AG04450 (cell line): ENCODE measurements around the gene TGFBR2. TPM values are rescaled to one million over a fixed set of nuclear protein-coding genes. Genes with fewer than 3 reads are reported as not detected.

Source experiments
- CTCF ChIA-PET: fragments of 300-600, 350-600 bp; formaldehyde crosslinking; extraction: SDS; loops from one replicate; lab custom pipeline; 2022; ENCODE audit warnings: antibody characterized with exemption, inconsistent platforms; lab: Charles Lee
- POLR2A ChIA-PET: fragments of 350-600 bp; formaldehyde crosslinking; extraction: SDS; loops from one replicate; lab custom pipeline; 2021; ENCODE audit warnings: antibody characterized with exemption, inconsistent platforms; lab: Yijun Ruan, JAX
- DNase-seq: peaks from one replicate; pipeline ENCODE4 v3.0.0-alpha.2; 2011; ENCODE audit warnings: low read depth, low spot score
- H3K27ac ChIP-seq: one replicate; pipeline ENCODE4 v1.5.1; 2012; ENCODE audit warnings: low read depth, low read length, control low read depth
- H3K27me3 ChIP-seq: one replicate; pipeline ENCODE4 v1.6.0; 2012; ENCODE audit warnings: low read length; ENCODE audit not compliant: control insufficient read depth, insufficient read depth
- H3K4me3 ChIP-seq: 2 replicates; pipeline ENCODE4 v1.5.1; 2011; ENCODE audit warnings: mild to moderate bottlenecking, low read depth, low read length, control low read depth
- H3K9me3 ChIP-seq: 2 replicates; pipeline ENCODE4 v1.5.1; 2012; ENCODE audit warnings: low read length; ENCODE audit not compliant: control insufficient read depth, insufficient read depth
- CTCF ChIP-seq: IDR thresholded peaks from 2 replicates; pipeline ENCODE4 v1.5.1; 2011; ENCODE audit warnings: low read depth, low read length, control low read depth, inconsistent platforms
- polyA plus RNA-seq: library from polyadenylated mRNA; depleted of rRNA; stranded (reverse); fragments of >200 nt; gene quantifications from 2 replicates; pipeline ENCODE4 v1.2.3, GENCODE V29; 2011

TGFBR2 gene
- polyA plus RNA-seq, 1 experiment: 158 TPM

GRCh38 chr3:30694148-30694547 lies 87.7 kb downstream of the TGFBR2 start:
- Histone ChIP-seq H3K27me3 (no peaks in the 10 kb centered on the region), H3K9me3 (no peaks in the 10 kb centered on the region), H3K27ac (no peak overlapping the region), H3K4me3 (no peak overlapping the region)
- no peak for DNase-seq
- ChIA-PET CTCF (interaction anchor here (0.6 to 7.1 kb wide), 37 partner anchors 9 to 875 kb away, joined by 3 to 100 read pairs (median 5); no protein-coding TSS in a partner anchor), POLR2A (interaction anchor here (0.8 kb wide), 1 partner anchor 88 kb away, joined by 3 read pairs; the partner anchor contains the start of gene TGFBR2)
- TF ChIP-seq CTCF: no peak

GRCh38 chr3:30694668-30695067 lies 88.3 kb downstream of the TGFBR2 start:
- TF ChIP-seq CTCF: no peak
- no peaks in the 10 kb centered on the region for H3K27me3 ChIP-seq
- DNase-seq: no peak
- no peak overlapping the region for H3K27ac ChIP-seq
- no peaks in the 10 kb centered on the region for H3K9me3 ChIP-seq
- no peak overlapping the region for H3K4me3 ChIP-seq
- ChIA-PET CTCF (interaction anchor here (0.6 to 7.1 kb wide), 14 partner anchors 8 to 875 kb away, joined by 3 to 100 read pairs (median 11); no protein-coding TSS in a partner anchor), POLR2A (no interaction called here)

GRCh38 chr3:30695302-30696061 lies 89.1 kb downstream of the TGFBR2 start:
- H3K4me3 ChIP-seq: no peak overlapping the region
- no peak overlapping the region for H3K27ac ChIP-seq
- H3K9me3 ChIP-seq: no peaks in the 10 kb centered on the region
- ChIA-PET POLR2A (no interaction called here), CTCF (interaction anchor here (4.3 to 7.1 kb wide), 3 partner anchors 498 to 654 kb away, joined by 38 to 100 read pairs (median 39); no protein-coding TSS in a partner anchor)
- no peak for DNase-seq
- no peaks in the 10 kb centered on the region for H3K27me3 ChIP-seq
- TF ChIP-seq CTCF: no peak

GRCh38 chr3:30696403-30696819 lies 90.0 kb downstream of the TGFBR2 start:
- TF ChIP-seq CTCF: no peak
- Histone ChIP-seq H3K9me3 (no peaks in the 10 kb centered on the region), H3K27ac (no peak overlapping the region), H3K4me3 (no peak overlapping the region), H3K27me3 (no peaks in the 10 kb centered on the region)
- CTCF ChIA-PET: interaction anchor here (4.3 to 7.1 kb wide), 3 partner anchors 499 to 655 kb away, joined by 38 to 100 read pairs (median 39); no protein-coding TSS in a partner anchor
- POLR2A ChIA-PET: interaction anchor here (0.9 kb wide), 1 partner anchor 435 kb away, joined by 3 read pairs; no protein-coding TSS in a partner anchor
- no peak for DNase-seq

- H3K9me3 ChIP-seq: no peaks in the 10 kb centered on the region
- no peak for TF ChIP-seq CTCF
- H3K27ac ChIP-seq: no peak overlapping the region
- ChIA-PET CTCF (interaction anchor here (0.8 to 7.1 kb wide), 4 partner anchors 30 to 655 kb away, joined by 3 to 100 read pairs (median 20); no protein-coding TSS in a partner anchor), POLR2A (interaction anchor here (0.9 kb wide), 1 partner anchor 436 kb away, joined by 3 read pairs; no protein-coding TSS in a partner anchor)
- DNase-seq: no peak
- no peak overlapping the region for H3K4me3 ChIP-seq
- no peaks in the 10 kb centered on the region for H3K27me3 ChIP-seq
Measured at GRCh38 chr3:30696896-30697295, 90.5 kb downstream of the TGFBR2 start.
